Stimulated activated CD4-positive, alpha-beta T cell treated with anti-CD3 and anti-CD28 coated beads, Interleukin-4, amount 100 ng/mL, for 4 hours (primary cell): Measurements from ENCODE around the gene HS6ST3.

Source experiments
- DNase-seq, 2 experiments: peaks; one replicate each; pipeline ENCODE4 v3.0.0-alpha.2; 2020

HS6ST3 gene

DNA sequence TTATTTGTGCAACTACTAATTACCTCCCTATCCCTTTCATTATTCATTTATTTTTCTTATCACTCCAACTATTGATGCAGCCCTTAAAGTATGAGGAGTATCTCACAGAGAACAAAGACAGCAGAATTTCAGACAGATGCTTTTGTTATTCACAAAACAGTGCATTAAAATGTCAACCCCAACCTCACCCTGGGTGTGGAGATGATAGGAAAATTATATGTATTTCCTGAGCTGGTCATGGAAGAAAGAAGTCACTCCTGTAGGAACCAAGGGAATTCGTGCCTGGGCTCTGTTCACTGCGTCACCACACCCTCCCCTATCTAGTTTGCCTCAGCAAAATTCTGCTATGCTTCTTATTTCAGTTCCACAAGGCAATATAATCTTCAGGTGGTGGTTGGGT, 588.9 kb downstream of the HS6ST3 start:
- DNase-seq = no peak

DNA sequence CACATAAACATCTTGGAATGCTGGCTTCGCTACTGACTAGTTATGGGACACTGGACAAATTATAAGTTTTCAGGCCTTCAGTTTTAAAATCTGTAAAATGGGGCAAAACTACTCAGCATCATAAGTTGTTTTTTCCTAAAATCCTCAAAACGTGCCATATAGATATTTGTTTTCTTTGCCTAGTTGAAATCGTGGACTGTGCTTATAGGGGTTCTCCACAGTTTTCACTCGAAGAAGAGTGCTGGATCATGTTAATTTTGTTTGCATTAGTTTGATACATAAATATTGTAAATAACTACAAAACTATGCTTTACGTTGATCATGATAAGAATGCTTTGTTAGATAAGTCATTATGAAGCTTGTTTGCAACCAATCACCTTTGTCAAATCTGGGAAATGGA, 591.0 kb downstream of the HS6ST3 start:
- DNase-seq = no peak

DNA sequence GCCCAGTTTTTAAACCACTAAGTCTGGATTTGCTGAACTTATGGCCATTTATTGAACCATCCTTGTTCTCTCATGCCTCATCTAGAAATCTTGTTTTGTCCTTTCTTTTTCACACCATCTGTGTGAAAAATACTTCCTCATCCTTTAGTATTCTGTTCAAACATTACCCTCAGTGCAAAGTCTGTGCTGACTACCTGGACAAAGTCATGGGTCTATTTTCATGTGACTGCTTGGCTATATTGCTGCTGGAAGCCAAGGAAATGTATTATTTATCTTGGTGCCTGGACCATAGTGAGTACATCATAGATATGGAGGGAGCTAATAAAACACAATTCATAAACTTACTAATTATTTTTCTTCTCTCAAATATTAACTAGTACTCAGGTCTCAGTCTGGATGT, 591.9 kb downstream of the HS6ST3 start:
- no peak for DNase-seq

DNA sequence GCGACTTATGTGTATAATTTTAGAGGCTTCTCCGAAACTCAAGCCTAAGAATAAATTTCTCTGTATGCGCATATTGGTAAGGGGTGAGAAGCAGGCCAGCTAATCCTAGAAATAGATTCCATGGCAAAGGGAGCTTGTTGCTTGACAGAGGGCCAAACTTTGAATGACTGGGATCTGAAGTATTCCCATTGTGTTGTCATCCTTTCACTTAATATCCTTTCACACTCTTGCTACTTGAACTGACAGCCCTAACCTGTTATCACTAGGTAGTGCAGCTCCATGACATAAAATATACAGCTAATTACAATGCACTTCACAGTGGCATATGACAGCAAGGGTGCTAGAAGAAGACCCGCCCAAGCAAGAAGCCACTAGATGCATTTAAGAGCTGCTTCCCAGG, 594.6 kb downstream of the HS6ST3 start:
- DNase-seq = no peak

DNA sequence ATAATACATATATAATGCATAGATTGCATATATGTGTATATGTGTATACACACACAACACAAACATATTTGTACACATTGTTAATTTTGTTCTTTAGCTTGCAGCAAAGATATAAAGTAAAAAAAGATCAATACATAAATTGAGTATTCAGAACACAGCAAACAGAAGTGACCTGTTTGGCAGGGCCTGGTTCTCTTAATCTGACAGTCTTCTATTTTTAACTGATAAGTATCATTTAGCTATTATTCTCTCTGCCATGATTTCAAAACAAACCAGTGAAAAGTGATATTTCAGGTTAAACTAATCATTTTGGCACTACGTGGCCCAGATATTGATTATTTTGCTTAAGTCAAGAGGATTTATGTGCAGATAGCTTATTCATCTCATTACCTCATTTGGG, 595.0 kb downstream of the HS6ST3 start:
- no peak for DNase-seq

DNA sequence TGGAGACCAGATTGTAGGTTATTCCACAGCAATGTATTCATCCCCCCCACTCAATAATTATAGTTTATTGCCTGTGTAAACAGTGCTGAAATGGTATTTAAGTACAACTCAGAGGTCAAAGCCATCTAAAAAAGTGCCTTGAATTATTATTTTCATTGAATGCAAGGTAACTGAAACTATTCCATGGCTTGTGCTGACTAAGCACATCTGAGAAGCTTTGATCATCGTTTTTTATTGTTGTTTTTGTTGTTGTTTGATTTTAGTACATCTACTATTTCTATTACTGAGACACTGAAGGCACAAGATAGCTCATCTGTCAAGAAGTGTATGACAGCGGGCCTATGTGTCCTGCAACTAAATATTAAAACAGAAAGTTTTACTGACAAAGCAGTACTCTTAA, 596.4 kb downstream of the HS6ST3 start:
- no peak for DNase-seq

DNA sequence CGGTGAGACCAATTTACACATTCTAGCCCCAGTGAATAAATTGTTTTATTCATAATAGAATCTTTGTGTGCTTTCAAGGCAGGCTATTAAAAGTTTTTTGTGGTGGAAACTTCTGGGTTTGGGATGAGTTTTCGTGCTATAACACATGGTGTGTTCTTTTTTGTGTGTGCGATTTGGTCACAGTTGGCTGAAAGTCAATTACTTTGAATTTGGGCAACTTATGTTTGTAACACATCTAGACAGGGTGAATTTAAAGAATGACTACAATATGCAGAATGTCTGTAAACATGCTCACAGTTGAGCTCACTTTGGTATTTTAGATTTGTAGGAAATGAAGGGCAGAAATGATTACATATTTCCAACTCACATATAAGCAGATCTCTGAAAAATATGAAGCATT, 597.3 kb downstream of the HS6ST3 start:
- DNase-seq = no peak

DNA sequence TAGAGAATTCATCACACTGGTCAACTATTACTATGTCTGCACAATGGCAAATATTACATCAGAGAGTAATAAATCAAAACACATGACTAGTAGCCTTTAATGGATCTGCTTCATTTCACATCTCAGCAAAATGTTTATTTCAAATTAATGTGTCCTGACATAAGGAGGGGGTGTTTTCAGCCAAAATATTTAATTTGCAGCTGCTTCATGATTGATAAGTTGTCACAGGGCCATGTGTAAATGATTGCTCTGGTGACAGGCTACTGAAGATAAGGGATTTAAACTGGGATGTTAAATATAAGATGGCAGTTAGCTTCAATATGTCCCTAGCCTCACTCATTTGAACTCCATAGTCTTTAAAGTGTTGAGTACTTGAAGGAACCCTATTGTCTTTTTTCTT, 601.1 kb downstream of the HS6ST3 start:
- DNase-seq = no peak

DNA sequence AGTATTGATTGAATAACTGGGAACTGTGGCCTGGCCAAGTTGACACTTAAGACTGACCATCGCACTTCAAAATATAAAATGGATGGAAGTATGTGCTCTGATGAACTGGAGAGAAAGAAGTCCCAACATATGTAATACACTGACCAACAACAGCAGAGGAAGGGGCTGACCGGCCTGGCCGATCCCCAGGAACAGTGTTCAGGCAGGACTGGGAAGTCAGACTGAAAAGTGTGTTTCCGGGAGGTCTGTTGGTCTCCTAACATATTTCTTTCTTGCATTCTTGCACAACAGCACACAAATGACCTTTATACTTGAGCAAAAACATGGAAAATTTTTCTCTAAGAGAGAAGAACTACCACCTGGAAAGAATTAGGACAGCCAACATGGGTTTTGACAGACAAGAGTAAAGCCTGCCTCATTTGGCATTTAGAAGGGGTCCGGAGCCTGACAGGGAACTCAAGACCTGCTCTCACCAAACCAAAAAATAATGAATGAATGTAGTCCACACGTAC, 606.5 kb downstream of the HS6ST3 start:
- DNase-seq = no peak

DNA sequence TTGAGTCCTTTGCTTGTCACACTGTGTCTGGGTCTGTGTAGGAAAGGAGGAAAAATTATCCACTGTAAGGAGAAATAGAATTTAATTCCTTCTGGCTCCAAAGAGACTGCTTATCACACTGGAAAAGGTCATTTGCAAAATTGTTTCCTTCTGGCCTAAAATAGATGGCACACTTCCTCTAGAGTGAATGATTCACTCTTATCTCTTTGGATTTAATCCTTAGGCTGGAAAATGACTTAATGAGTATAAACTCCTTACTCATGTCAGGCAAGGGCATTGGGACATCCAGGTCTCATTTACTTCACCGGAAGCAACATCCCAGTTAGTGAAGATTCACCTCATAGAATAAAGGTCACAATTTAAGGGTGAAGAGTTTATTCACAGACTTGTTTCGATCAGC, 610.8 kb downstream of the HS6ST3 start:
- DNase-seq = no peak

DNA sequence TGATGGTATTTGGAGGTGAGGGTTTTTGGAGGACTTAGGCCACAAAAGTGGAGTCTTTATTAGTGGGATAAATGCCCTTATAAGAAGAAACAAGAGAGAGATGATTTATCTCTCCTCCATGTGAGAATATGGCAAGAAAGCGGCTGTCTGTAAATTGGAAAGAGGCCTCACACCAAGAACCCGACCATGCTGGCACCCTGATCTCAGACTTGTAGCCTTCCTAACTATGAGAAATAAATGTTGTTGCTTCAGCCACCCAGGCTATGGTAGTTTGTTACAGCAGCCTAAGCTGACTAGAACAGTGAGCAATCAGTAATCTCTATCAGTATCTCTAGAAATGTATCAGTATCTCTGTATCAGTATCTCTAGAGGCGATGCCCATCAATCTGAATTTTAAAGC, 617.2 kb downstream of the HS6ST3 start:
- DNase-seq = no peak

DNA sequence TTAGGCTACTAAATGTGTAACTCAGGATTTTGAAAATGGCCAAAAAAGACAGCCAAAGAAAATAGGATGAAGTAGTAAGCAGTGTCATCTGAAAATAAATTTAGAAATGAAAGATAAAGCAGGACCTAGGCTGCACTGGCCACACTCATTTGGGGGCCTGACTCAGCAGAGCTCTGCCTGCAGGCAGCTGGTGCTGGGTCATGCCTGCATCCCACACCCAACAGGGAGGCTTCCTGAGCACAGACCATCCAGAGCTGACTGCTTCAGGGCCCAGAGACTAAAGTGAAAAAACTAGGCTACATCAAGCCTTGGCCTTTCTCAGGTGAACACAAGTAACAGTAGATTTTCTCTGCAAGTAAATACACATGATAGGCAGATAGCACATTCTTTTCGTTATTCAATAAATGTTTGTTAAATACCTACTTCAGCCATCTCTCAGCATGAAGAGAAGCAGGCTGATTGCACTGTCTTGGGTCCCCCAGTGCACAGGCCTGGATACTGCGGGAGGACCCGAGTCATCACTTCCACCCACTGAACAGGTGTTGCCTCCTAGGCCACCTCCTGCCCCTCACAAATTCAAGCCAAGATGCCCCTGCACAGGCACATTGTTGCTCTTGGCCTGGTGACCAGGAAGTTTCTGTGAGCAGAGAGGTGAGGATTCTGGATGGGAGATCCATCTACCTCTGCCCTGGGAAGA, 620.4 kb downstream of the HS6ST3 start:
- DNase-seq = no peak

DNA sequence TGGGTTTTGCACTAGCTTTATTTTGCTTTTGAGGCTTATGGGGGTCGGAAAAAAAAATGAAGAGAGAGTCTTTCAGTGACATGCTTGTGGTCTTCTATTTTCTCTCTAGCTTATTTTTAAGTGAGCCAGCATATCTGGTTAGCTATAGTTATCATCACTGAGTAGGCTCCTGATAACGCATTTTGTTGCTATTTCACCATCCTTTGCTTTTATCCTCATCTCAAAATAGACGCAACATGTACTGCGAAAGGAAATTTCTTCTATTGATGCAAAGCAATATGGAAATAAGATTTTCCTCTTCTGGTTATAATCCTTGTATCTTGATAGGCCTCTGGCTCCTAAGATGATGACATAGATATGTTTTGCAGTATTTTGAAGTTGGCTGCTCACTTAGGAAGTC, 630.5 kb downstream of the HS6ST3 start:
- DNase-seq = no peak

DNA sequence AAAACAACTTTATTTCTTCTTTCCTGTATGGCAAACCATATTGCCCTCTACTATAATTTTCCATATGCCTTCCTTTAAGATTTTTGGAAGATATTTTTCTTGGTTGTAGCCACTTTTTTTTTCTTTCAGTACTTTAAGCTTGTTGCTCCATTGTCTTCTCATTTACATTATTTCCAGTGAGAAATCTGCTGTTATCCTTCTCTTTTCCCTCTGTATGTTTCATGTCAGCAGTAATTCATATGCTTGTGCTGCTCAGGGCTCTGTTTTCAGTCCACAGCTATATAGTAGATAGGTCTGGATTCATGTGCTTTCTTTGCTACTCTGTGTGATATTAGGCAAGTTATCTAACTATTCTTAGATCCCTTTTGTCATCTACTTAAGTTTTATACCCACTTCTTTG, 636.7 kb downstream of the HS6ST3 start:
- no peak for DNase-seq

DNA sequence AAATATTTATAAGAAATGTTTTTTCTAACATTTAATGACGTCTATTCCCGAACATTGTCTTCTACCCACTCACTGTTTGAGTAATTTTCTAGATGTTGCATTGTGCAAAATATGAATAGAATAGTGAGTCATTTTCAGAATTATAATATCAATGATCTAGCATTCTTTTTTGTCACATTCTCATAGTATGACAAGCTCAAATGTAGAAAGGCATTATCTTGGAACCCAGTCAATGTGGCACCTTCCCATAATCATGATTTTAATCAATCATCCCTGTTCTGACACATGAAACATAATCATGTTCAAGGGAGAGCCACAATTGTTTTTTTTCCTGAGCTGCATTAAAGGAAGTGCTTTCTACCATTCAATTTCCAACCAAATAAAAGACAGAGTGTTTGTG, 638.6 kb downstream of the HS6ST3 start:
- no peak for DNase-seq

DNA sequence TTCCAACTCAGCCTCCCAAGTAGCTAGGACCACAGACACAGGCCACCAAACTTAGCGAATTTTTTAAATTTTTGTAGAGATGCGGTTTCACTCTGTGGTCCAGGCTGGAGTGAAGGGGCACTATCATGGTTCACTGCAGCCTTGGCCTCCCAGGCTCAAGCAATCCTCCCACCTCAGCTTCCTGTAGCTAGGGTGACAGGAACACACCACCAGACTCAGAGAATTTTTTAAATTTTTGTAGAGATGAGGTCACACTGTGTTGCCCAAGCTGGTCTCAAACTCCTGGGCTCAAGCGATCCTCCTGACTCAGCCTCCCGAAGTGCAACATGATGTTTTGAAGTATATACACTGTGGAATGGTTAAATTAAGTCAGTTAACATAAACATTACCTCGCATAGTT, 640.8 kb downstream of the HS6ST3 start:
- no peak for DNase-seq

DNA sequence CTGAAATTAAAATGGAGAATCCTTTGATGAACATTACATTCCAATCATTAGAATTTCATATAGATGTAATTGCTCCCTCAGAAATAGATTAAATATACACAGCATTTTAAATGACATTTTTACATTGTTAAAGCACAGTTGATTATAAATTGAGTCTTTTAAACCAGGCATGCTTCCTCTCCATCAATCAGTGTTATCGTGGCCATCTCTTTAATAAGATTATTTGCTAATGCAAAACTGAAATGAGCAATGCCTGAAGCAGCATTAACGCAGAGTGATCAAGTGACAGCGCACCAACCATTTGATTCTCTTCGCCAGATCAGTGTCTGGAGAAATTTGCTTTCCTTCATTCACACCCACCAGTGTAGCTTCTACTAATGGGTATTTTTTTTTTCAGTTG, 644.6 kb downstream of the HS6ST3 start:
- no peak for DNase-seq

DNA sequence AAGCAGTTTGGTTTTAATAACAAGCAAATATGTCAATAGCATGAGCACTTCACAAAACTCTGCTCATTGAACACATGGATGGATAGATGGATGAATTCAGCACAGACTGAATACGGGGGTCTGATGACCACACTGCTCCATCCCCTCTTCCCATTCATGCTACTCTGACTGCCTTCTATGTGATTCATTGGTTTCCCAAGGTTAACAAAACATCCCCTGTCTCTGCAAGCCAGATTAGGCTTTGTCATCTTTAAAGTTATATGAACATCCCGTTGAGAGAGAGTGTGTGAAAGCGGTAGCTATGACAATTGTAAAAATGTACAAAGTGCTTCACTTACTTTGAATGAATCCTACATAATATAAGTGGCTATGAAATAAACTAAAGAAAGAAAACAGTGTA, 651.9 kb downstream of the HS6ST3 start:
- DNase-seq = no peak

DNA sequence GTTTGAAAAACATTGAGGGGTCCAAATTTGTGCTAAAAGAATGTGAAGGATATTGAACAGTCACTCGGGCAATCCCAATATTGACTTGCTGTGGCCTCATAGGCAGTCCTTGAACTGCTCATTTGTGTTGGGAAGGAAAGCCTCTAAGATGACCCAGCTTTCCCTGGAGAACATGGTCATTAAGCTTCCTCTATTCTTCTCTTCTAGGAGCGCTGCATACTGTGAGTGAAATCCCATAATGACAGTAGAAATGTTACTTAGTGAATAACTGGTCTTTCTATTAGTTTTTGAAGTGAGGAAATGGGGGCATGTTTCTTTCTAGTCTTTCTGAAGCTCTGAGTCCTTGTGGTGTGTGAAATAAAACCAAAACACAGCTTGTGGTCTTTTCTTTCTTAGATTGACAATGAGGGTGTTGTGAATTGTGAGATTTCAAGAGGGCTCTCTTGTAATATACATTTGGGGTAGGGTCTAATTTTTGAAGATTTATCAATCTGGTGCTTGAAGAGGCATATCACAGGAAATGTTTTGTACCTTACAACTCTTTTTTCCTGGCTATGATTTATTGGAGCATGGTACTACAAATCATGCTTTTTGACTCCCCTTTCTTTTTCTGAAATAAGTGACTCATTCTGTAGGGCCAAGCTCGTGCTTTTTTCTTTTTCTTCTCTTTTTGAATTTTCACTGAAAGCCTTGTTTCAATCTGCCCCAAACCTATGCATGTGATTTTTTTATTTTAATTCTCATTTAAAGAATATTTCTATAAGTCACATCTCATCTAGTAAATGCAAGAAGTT, 653.6 kb downstream of the HS6ST3 start:
- DNase-seq = no peak

DNA sequence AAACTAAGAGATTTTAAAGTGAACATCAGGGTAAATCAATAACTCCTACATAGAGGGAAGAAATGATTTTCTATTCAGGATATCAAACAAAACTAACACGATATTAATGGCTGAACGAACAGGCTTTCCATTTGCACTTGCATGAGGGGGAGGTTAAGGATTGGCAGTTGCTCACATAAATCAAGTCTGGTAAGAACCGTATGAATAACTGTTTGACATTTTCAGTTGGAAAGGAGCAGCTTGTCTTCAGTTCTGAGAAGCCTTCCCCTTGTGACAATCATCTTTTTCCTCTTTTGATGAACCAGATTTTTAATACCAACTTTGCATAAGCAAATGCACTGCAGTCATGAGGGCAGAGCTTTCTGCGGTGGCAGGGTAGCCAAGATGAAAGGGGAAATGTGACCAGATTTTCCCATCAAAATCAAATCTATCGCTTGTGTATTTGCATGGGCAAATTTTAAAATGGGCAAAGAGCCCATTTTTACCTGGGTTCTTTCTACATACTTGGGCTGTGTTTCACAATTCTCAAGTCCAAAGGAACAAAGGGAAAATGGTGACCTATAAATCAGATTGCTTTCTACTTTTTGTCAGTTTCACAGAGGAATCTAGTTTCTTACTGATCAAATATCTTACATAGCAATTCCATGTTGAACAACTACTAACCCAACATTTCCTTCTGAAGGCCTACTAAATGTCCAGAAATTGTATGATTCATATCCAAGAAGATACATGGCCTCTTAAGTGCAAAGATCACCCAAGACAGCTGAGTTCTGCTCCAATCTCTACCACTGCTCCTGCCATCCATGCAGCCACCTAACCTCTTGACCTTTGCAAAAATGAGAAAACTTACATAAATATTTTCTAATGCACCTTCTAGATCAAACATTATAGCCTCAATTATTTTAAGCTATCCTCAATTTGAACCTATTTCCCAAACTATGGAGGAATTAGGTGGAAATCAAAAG, 654.7 kb downstream of the HS6ST3 start:
- DNase-seq = no peak

DNA sequence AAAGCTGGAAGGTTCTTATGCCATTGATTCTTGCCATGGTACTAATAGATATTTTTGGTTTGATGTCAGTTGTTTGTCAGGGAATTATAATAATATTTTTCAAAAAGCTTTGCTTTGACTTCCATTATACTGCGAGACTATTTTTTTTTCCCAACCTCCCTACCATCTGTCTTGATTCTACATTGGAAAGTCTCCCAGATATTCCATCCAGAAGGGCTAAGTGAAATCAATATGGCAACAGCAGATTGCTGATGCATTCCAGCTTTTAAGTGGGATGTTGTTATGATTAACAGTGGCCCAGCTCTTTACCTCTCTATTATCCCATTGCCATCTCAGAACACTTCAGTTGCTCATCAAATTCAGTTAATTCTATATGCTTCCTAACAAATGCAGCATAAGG, 657.0 kb downstream of the HS6ST3 start:
- no peak for DNase-seq

DNA sequence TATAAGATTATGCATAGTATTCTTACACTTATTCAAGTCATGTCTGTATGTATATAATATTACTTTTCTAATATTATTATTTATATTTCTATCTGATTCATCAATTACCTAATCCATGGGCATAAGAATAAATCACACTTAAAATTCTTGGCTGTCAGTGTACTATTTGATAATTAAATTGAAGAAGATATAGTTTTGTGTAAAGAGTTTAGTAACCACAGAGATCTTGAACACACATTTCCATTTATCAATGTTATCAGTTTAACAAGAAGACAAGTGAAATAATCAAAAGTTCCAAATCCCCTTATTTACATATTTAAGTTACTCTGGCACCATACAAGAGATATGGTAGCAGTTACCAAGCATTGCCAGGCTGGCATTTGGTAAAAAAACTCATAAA, 659.9 kb downstream of the HS6ST3 start:
- no peak for DNase-seq

DNA sequence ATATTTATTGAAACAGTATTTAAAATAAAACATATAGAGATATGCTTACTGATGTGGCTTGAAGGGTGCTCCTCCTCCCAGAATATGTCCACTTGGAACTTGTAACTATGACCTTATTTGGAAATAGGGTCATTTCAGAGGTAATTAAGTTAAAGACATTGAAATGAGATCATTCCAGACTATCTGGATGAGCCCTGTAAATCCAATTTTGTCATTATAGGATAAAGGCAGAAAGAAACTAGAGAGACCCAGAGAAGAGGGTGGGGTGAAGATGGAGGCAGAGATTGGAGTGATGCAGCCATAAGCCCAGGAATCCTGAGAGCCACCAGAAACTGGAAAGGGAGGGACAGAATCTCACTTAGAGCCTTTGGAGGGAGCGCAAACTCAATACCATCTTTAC, 661.2 kb downstream of the HS6ST3 start:
- no peak for DNase-seq
